Measurements from ENCODE around the gene ZNF621.

DNA sequence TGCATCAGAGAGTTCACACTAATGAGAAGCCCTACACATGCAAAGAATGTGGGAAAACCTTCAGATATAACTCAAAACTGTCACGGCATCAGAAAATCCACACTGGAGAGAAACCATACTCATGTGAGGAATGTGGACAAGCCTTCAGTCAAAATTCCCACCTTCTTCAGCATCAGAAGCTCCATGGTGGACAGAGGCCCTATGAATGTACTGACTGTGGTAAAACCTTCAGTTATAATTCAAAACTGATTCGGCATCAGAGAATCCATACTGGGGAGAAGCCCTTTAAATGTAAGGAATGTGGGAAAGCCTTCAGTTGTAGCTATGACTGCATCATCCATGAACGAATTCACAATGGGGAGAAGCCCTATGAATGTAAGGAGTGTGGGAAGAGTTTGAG is 37.6 kb upstream of the ZNF621 start:
- no peak for TF ChIP-seq POLR2A (IDR thresholded peaks at IDR 0.05; ENCODE audit: control extremely low read depth in 1 of 2, low read depth in 2 of 2, low read length in 2 of 2)
- TF ChIP-seq ATF2 (IDR thresholded peaks at IDR 0.05; ENCODE audit: low read length), result no peak
- TF ChIP-seq, protein P1, sequence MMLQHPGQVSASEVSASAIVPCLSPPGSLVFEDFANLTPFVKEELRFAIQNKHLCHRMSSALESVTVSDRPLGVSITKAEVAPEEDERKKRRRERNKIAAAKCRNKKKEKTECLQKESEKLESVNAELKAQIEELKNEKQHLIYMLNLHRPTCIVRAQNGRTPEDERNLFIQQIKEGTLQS (IDR thresholded peaks at IDR 0.05; ENCODE audit: insufficient read depth, low read depth, low read length), result no peak
- no peak for TF ChIP-seq POLR2AphosphoS5 (IDR thresholded peaks at IDR 0.05; ENCODE audit: low read depth, low read length)
- no peak for TF ChIP-seq JUND (IDR thresholded peaks at IDR 0.05; ENCODE audit: low read length)
- no peak for TF ChIP-seq KDM4A (IDR thresholded peaks at IDR 0.05; ENCODE audit: low read depth, low read length, severe bottlenecking)
- no peak for TF ChIP-seq CTCF (IDR thresholded peaks at IDR 0.05; ENCODE audit: control extremely low read depth in 1 of 3, insufficient read depth in 1 of 3, low read depth in 1 of 3, low read length in 3 of 3)
- TF ChIP-seq SP2 (IDR thresholded peaks at IDR 0.05; ENCODE audit: low read length), result no peak
- no peak for TF ChIP-seq CEBPB (IDR thresholded peaks at IDR 0.05; ENCODE audit: low read depth, low read length)
- no peak for TF ChIP-seq KDM1A (IDR thresholded peaks at IDR 0.05; ENCODE audit: borderline replicate concordance, low read length)

All from H1 (cell line).